ENCODE data around the gene NME7.

DNA sequence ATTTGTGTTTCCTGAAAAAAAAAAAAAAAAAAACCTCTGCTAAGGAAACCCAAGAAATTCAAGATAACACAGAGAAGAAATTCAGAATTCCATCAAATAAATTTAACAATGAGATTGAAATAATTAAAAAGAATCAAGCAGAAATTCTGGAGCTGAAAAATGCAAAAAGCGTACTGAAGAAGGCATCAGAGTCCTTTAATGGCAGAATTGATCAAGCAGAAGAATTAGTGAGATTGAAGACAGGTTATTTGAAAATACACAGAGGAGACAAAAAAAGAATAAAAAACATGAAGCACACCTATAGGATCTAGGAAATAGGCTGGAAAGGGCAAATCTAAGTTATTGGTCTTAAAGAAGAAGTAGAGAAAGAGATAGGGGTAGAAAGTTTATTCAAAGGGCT, 38.2 kb downstream of the NME7 start:
- TF ChIP-seq, protein P1, sequence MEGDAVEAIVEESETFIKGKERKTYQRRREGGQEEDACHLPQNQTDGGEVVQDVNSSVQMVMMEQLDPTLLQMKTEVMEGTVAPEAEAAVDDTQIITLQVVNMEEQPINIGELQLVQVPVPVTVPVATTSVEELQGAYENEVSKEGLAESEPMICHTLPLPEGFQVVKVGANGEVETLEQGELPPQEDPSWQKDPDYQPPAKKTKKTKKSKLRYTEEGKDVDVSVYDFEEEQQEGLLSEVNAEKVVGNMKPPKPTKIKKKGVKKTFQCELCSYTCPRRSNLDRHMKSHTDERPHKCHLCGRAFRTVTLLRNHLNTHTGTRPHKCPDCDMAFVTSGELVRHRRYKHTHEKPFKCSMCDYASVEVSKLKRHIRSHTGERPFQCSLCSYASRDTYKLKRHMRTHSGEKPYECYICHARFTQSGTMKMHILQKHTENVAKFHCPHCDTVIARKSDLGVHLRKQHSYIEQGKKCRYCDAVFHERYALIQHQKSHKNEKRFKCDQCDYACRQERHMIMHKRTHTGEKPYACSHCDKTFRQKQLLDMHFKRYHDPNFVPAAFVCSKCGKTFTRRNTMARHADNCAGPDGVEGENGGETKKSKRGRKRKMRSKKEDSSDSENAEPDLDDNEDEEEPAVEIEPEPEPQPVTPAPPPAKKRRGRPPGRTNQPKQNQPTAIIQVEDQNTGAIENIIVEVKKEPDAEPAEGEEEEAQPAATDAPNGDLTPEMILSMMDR (conservative IDR thresholded peaks at IDR 0.05; ENCODE audit: low read depth, low read length), result no peak
- TF ChIP-seq EZH2 (IDR thresholded peaks at IDR 0.05; ENCODE audit: borderline replicate concordance, low read depth, low read length, poor library complexity, severe bottlenecking), result no peak

Data from A673 (cell line).